ENCODE measurements around the gene CDC34.
A peak's percentile ranks its signal among the peaks of the same experiment; 100 is the strongest.

GRCh38 chr19:567296-567900, 35.8 kb downstream of the CDC34 start:
- TF ChIP-seq POLR2AphosphoS5 (IDR thresholded peaks at IDR 0.05; ENCODE audit: low read depth), result 0 out of 2 replicates have a peak, but pooled peaks have one; percentile 0
- no peak for TF ChIP-seq CTCF (IDR thresholded peaks at IDR 0.05; ENCODE audit: insufficient read depth, low read length)
